Fibroblast of the aortic adventitia (primary cell): ENCODE measurements around the gene TSPAN1. TPM values are rescaled to one million over a fixed set of nuclear protein-coding genes. Genes with fewer than 3 reads are reported as not detected.

Experiments used
- DNase-seq: peaks from one replicate; pipeline ENCODE4 v3.0.0-alpha.2; 2010; ENCODE audit warnings: low read depth
- H3K4me3 ChIP-seq: 2 replicates; pipeline ENCODE4 v1.5.1; 2011; ENCODE audit warnings: low read depth, mild to moderate bottlenecking, control low read depth, low read length, moderate library complexity
- total RNA-seq: library from RNA; depleted of rRNA; stranded (reverse); fragments of >200 nt; gene quantifications from 2 replicates; pipeline ENCODE4 v1.2.3, GENCODE V29; 2012; ENCODE audit warnings: low replicate concordance
- TF ChIP-seq, protein P1 (sequence below): IDR thresholded peaks from 2 replicates; pipeline ENCODE4 v1.5.1; 2011; ENCODE audit warnings: mild to moderate bottlenecking, low read length, control low read depth, inconsistent platforms; ENCODE audit not compliant: insufficient read depth

Gene TSPAN1
- total RNA-seq, 1 donor = 0.81 TPM

GRCh38 chr1:46206399-46206798, 31.5 kb downstream of the TSPAN1 start:
- H3K4me3 ChIP-seq = no peak overlapping the region
- TF ChIP-seq, protein P1, sequence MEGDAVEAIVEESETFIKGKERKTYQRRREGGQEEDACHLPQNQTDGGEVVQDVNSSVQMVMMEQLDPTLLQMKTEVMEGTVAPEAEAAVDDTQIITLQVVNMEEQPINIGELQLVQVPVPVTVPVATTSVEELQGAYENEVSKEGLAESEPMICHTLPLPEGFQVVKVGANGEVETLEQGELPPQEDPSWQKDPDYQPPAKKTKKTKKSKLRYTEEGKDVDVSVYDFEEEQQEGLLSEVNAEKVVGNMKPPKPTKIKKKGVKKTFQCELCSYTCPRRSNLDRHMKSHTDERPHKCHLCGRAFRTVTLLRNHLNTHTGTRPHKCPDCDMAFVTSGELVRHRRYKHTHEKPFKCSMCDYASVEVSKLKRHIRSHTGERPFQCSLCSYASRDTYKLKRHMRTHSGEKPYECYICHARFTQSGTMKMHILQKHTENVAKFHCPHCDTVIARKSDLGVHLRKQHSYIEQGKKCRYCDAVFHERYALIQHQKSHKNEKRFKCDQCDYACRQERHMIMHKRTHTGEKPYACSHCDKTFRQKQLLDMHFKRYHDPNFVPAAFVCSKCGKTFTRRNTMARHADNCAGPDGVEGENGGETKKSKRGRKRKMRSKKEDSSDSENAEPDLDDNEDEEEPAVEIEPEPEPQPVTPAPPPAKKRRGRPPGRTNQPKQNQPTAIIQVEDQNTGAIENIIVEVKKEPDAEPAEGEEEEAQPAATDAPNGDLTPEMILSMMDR = no peak
- no peak for DNase-seq

- H3K4me3 ChIP-seq = no peak overlapping the region
- TF ChIP-seq, protein P1 = no peak
- DNase-seq = no peak
Observed at GRCh38 chr1:46210561-46210960, 35.7 kb downstream of the TSPAN1 start.

GRCh38 chr1:46211051-46211450, 36.2 kb downstream of the TSPAN1 start:
- no peak overlapping the region for H3K4me3 ChIP-seq
- TF ChIP-seq, protein P1 = no peak
- no peak for DNase-seq

DNA sequence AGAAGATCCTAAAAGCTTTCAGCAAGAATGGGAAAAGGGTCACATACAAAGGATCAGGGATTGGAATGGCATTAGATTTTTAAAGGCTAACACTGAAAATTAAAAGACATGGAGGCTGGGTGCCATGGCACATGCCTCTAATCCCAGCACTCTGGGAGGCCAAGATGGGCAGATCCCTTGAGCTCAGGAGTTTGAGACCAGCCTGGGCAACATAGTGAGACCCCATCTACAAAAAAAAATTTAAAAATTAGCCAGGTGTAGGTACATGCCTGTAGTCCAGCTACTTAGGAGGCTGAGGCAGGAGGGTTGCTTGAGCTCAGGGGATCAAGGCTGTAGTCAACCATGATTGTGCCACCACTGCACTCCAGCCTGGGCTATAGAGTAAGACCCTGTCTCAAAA, 40.6 kb downstream of the TSPAN1 start:
- H3K4me3 ChIP-seq = no peak overlapping the region
- DNase-seq = no peak
- TF ChIP-seq, protein P1 = no peak

- no peak for DNase-seq
- TF ChIP-seq, protein P1 = no peak
Observed at GRCh38 chr1:46218443-46218842, 43.6 kb downstream of the TSPAN1 start.

GRCh38 chr1:46219551-46220520, 44.9 kb downstream of the TSPAN1 start:
- DNase-seq = peak; percentile 11
- no peak overlapping the region for H3K4me3 ChIP-seq

More at GRCh38 chr1:46218443-46218842, 43.6 kb downstream of the TSPAN1 start:
- no peak overlapping the region for H3K4me3 ChIP-seq

More at GRCh38 chr1:46219551-46220520, 44.9 kb downstream of the TSPAN1 start:
- TF ChIP-seq, protein P1 = no peak
